Measurements from ENCODE around the gene TCF4.

GRCh38 chr18:55247032-55247431 lies 341.0 kb downstream of the TCF4 start:
- TF ChIP-seq POLR2AphosphoS5 (IDR thresholded peaks at IDR 0.05; ENCODE audit: insufficient read depth, low read depth, low read length), result no peak
- TF ChIP-seq CTCF (IDR thresholded peaks at IDR 0.05; ENCODE audit: extremely low read depth in 1 of 2, insufficient read depth in 1 of 2, low read depth in 1 of 2, low read length in 2 of 2), result no peak
- TF ChIP-seq POLR2A (IDR thresholded peaks at IDR 0.05; ENCODE audit: low read depth, low read length), result no peak
- no peak for TF ChIP-seq MAX (IDR thresholded peaks at IDR 0.05; ENCODE audit: insufficient read depth, insufficient read length)
- no peak for TF ChIP-seq JUN (IDR thresholded peaks at IDR 0.05; ENCODE audit: borderline replicate concordance, insufficient read depth, insufficient read length, low read depth)
- no peak for TF ChIP-seq EZH2 (IDR thresholded peaks at IDR 0.05; ENCODE audit: borderline replicate concordance, low read depth, low read length, severe bottlenecking)
- TF ChIP-seq FOS (IDR thresholded peaks at IDR 0.05; ENCODE audit: borderline replicate concordance, insufficient read depth, low read length), result no peak
- no peak for TF ChIP-seq MYC (IDR thresholded peaks at IDR 0.05; ENCODE audit: low read depth, low read length)
